Esophagus muscularis mucosa (tissue), 4 donors: ENCODE measurements around the gene SMARCE1. TPM values are rescaled to one million over a fixed set of nuclear protein-coding genes. Genes with fewer than 3 reads are reported as not detected.
A peak's percentile ranks its signal among the peaks of the same experiment; 100 is the strongest.

Source experiments
- DNase-seq: peaks from one replicate; pipeline ENCODE4 v3.0.0-alpha.2; 2017; ENCODE audit errors: extremely low spot score
- H3K27ac ChIP-seq, 4 donors: fragments of 200-600 bp; sonication (generic); replicated peaks in 1 of 4; 1 replicate in 3 of 4; 2 replicates in 1 of 4; pipeline ENCODE4 v1.5.1; 2016 to 2019; ENCODE audit warnings: mild to moderate bottlenecking in 1 of 4
- H3K27me3 ChIP-seq, 4 donors: fragments of 200-600 bp; sonication (generic); one replicate each; pipeline versions ENCODE4 v1.5.1 to v1.6.0; 2016 to 2019
- H3K36me3 ChIP-seq, 4 donors: fragments of 200-600 bp; sonication (generic); one replicate each; pipeline ENCODE4 v1.5.1; 2016 to 2019
- H3K4me1 ChIP-seq, 4 donors: fragments of 200-600 bp; sonication (generic); one replicate each; pipeline ENCODE4 v1.5.1; 2016 to 2019
- H3K4me3 ChIP-seq, 4 donors: fragments of 200-600 bp; sonication (generic); 1 replicate in 2 of 4; 2 replicates in 2 of 4; pipeline ENCODE4 v1.5.1; 2016 to 2019; ENCODE audit warnings: mild to moderate bottlenecking in 4 of 4, moderate library complexity in 1 of 4
- H3K9me3 ChIP-seq, 4 donors: fragments of 200-600 bp; sonication (generic); 1 replicate in 3 of 4; 2 replicates in 1 of 4; pipeline ENCODE4 v1.5.1; 2016 to 2019
- EP300 ChIP-seq: sonication (generic); formaldehyde crosslinking; IDR thresholded peaks from one replicate; pipeline ENCODE4 v1.6.1; 2017; ENCODE audit warnings: antibody characterized with exemption
- POLR2A ChIP-seq: fragments of 450-650 bp; IDR thresholded peaks from one replicate; pipeline ENCODE4 v1.6.1; 2017; ENCODE audit warnings: antibody characterized with exemption, moderate library complexity, mild to moderate bottlenecking, low read depth
- POLR2AphosphoS5 ChIP-seq, 2 donors: sonication (generic); formaldehyde crosslinking; IDR thresholded peaks; one replicate each; pipeline ENCODE4 v1.6.1; 2017; ENCODE audit warnings: antibody characterized with exemption in 2 of 2
- WGBS: methylation state at CpG from one replicate; pipeline ENCODE4 v1.1.5; 2018; 5-methylcytosine and 5-hydroxymethylcytosine counted together
- intact Hi-C: fragments of 100-400 bp; cut with DNase I; formaldehyde crosslinking; loops from one replicate; pipeline ENCODE4 v1.15.1; 2023
- total RNA-seq, 4 donors: library from RNA; depleted of rRNA; stranded (reverse); fragments of >200 nt; gene quantifications; one replicate each; pipeline versions ENCODE4 v1.1.0 to v1.2.1, GENCODE V29; 2016
- TF ChIP-seq, protein P1 (sequence below), 3 experiments: fragments of 200-600 bp in 2 of 3; fragments of 450-650 bp in 1 of 3; sonication (generic) in 2 of 3; IDR thresholded peaks; one replicate each; pipeline ENCODE4 v1.5.1; 2017 to 2019; ENCODE audit warnings: antibody characterized with exemption in 3 of 3, mild to moderate bottlenecking in 2 of 3, moderate library complexity in 1 of 3

Gene SMARCE1
- 100 to 1,000 TPM in 2 of 4 donors, 10 to 100 TPM in 2; 86.8 to 112 (median 102) TPM for total RNA-seq

DNA sequence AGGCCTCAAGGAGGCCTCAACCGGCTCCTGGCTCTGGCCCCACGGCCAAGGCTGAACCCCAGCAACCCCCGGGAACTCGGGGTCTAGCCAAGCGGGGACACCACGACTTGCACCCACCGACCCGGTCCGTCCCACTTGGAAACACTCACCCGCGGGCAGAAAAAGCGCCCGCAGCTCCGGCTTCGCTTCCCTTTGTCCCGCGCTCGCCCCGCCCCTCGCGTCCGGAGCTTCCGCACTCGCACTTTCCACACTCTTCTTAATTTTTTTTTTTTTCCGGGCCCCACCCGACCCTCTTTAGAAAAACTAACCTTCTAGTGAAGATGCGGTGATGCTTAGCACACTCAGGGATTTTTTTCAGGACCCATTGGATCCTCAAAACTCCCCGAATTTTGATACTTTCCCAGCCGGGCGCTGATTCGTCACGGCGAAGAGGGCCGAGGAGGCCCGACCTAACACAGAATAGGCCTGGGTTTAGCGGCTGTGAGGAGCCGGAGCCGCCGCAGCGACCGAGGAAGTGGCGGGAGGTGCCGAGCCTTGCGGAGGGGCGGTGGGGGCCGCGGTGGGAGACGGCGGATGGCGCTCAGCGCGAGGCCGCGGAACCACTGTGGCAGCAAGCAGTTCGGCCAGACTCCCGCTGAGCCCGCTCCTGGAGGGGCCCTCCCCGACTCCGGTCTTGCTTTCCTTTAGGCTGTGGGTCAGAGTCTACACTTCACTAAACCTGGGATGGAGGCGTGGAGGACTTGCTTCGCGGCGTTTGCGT, at the start of gene SMARCE1:
Gene SMARCE1 (minus strand): TSS at position 195 of the 760 bp plus-strand sequence. CDS start 2,016 bp downstream, outside the sequence.
- H3K9me3 ChIP-seq = no peaks in the 10 kb centered on the region
- peak within 1 kb of the TSS; percentile 95 to 98 (median 96) for H3K27ac ChIP-seq
- no peaks in the 10 kb centered on the region for H3K27me3 ChIP-seq
- DNase-seq = peak; percentile 95
- H3K4me3 ChIP-seq = peak within 1 kb of the TSS; percentile 73 to 91 (median 80)
- TF ChIP-seq, protein P1, sequence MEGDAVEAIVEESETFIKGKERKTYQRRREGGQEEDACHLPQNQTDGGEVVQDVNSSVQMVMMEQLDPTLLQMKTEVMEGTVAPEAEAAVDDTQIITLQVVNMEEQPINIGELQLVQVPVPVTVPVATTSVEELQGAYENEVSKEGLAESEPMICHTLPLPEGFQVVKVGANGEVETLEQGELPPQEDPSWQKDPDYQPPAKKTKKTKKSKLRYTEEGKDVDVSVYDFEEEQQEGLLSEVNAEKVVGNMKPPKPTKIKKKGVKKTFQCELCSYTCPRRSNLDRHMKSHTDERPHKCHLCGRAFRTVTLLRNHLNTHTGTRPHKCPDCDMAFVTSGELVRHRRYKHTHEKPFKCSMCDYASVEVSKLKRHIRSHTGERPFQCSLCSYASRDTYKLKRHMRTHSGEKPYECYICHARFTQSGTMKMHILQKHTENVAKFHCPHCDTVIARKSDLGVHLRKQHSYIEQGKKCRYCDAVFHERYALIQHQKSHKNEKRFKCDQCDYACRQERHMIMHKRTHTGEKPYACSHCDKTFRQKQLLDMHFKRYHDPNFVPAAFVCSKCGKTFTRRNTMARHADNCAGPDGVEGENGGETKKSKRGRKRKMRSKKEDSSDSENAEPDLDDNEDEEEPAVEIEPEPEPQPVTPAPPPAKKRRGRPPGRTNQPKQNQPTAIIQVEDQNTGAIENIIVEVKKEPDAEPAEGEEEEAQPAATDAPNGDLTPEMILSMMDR (IDR thresholded peaks at IDR 0.05) = no peak
- TF ChIP-seq POLR2A = peak; percentile 18
- peak; percentile 46 to 61 for TF ChIP-seq POLR2AphosphoS5 (IDR thresholded peaks at IDR 0.05)
- WGBS = under 1% methylated on average over 40 of the region's 64 CpGs
- peaks cover 0 to 24% (median 15%) of the 10 kb centered on the region in 4 donors for H3K36me3 ChIP-seq
- intact Hi-C loops = no loop called here
- peaks cover 23 to 53% (median 49%) of the 10 kb centered on the region in 4 donors for H3K4me1 ChIP-seq

DNA sequence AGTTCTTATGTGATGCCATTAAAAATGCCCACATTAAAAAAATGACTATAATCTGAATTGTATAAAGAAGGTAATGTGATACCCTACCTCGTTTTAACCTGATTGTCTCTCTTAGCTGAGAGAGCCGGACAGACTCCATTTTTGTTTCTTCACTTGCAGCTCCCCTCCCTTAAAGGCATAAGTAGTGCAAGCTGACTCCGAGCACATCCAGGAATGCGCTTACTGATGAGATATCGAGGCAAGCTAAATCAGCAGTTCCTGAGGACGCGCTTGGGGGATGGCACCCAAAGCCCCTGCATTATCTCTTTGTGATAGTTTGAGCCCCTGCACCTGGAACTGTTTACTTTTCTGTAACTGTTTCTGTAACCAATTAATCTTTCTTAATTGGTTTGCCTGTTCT, 49.7 kb upstream of the SMARCE1 start:
- Histone ChIP-seq H3K36me3 (no peaks in the 10 kb centered on the region), H3K27me3 (peaks cover 0 to 46% (median 0%) of the 10 kb centered on the region in 4 donors), H3K9me3 (no peaks in the 10 kb centered on the region), H3K27ac (no peak overlapping the region), H3K4me3 (no peak overlapping the region), H3K4me1 (no peaks in the 10 kb centered on the region)
- TF ChIP-seq POLR2AphosphoS5 (IDR thresholded peaks at IDR 0.05) = no peak
- TF ChIP-seq POLR2A = no peak
- no peak for TF ChIP-seq EP300
- TF ChIP-seq, protein P1 (IDR thresholded peaks at IDR 0.05) = no peak
- WGBS = 39% methylated on average over 7 of the region's 7 CpGs
- no peak for DNase-seq
- intact Hi-C loops = no loop called here

DNA sequence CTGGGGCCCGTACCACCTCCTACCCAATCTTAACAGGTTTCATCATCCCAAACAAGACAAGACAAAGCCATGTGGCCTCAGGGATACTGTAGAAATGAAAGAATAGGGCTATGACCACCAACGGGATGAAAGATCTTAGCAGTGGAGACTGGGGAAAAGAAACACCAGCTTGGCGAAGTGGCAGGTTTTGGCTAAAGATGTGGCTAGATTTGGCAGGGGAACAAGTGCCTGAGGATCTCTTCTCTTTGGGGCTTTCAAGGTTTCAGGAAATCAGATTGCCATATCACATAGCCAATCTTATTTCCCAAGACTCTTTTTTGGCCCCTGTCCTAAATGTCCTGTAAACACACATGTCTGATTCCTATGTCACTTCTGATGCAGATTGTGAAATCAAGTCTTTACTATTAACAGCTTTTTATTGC, 49.0 kb upstream of the SMARCE1 start:
- no peak for TF ChIP-seq POLR2AphosphoS5 (IDR thresholded peaks at IDR 0.05)
- no peak for TF ChIP-seq EP300
- TF ChIP-seq POLR2A = no peak
- TF ChIP-seq, protein P1 (IDR thresholded peaks at IDR 0.05) = no peak
- intact Hi-C loops = no loop called here
- Histone ChIP-seq H3K27me3 (peaks cover 0 to 46% (median 0%) of the 10 kb centered on the region in 4 donors), H3K27ac (no peak overlapping the region), H3K9me3 (no peaks in the 10 kb centered on the region), H3K4me1 (no peaks in the 10 kb centered on the region), H3K36me3 (no peaks in the 10 kb centered on the region), H3K4me3 (no peak overlapping the region)
- 87% methylated on average over 3 of the region's 3 CpGs for WGBS
- DNase-seq = no peak

DNA sequence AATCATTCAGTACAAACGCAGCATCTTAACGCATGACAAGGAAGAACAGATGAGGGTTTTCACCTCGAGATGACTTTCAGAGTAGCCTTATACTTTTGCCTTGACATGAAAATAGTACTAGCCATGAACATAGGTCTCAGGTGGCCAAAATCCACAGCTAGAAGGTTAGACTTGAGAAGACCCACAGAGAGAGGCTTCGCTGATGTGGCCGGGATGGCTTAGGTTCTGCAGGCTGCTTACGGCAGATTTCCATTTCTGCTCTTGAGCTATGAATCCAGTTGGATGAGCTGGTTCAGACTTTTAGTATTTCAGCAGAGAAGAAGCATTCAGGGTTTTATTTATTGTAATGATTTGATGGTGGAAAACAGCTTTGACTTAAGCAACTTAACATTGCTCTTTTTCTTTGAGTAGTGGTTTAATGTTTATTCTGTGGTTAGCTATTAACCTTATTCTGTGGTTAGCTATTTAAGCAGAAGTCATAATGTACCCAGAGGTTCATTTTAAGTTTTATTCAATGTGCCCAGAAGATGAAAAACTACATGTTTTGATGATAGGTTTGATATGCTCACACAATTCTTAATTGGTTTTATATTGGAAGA, 48.4 kb upstream of the SMARCE1 start:
- no peaks in the 10 kb centered on the region for H3K4me1 ChIP-seq
- peaks cover 0 to 41% (median 0%) of the 10 kb centered on the region in 4 donors for H3K27me3 ChIP-seq
- 92% methylated on average over 6 of the region's 6 CpGs for WGBS
- no peaks in the 10 kb centered on the region for H3K9me3 ChIP-seq
- intact Hi-C loops = no loop called here
- H3K4me3 ChIP-seq = no peak overlapping the region
- TF ChIP-seq, protein P1 (IDR thresholded peaks at IDR 0.05) = no peak
- no peak for TF ChIP-seq POLR2A
- TF ChIP-seq EP300 = no peak
- no peak for TF ChIP-seq POLR2AphosphoS5 (IDR thresholded peaks at IDR 0.05)
- H3K36me3 ChIP-seq = no peaks in the 10 kb centered on the region
- no peak overlapping the region for H3K27ac ChIP-seq
- no peak for DNase-seq
